Endodermal cell (in vitro differentiated cells): Measurements from ENCODE around the gene UBA5. TPM values are rescaled to one million over a fixed set of nuclear protein-coding genes. Genes with fewer than 3 reads are reported as not detected.

Experiments used
- DNase-seq: peaks from one replicate; pipeline ENCODE4 v3.0.0-alpha.2; 2017
- H3K27ac ChIP-seq: 2 replicates; pipeline ENCODE4 v1.5.1; 2013; ENCODE audit warnings: mild to moderate bottlenecking, low read depth, low read length, moderate library complexity
- H3K27me3 ChIP-seq: 2 replicates; pipeline ENCODE4 v1.6.1; 2013; ENCODE audit warnings: mild to moderate bottlenecking, low read length, moderate library complexity; ENCODE audit not compliant: insufficient read depth, control insufficient read depth, poor library complexity, severe bottlenecking
- H3K36me3 ChIP-seq: 2 replicates; pipeline ENCODE4 v1.7.0; 2013; ENCODE audit warnings: mild to moderate bottlenecking, low read length, moderate library complexity; ENCODE audit not compliant: control insufficient read depth, insufficient read depth
- H3K4me1 ChIP-seq: one replicate; pipeline ENCODE4 v1.7.0; 2013; ENCODE audit warnings: low read length; ENCODE audit not compliant: control insufficient read depth, insufficient read depth
- H3K4me3 ChIP-seq: 2 replicates; pipeline ENCODE4 v1.5.1; 2013; ENCODE audit warnings: mild to moderate bottlenecking, low read length, moderate library complexity
- H3K9ac ChIP-seq: 2 replicates; pipeline ENCODE4 v1.6.1; 2013; ENCODE audit warnings: mild to moderate bottlenecking, low read length, moderate library complexity; ENCODE audit not compliant: poor library complexity, severe bottlenecking; ENCODE audit errors: extremely low read depth
- H3K9me3 ChIP-seq: 2 replicates; pipeline ENCODE4 v1.6.1; 2013; ENCODE audit warnings: mild to moderate bottlenecking, low read length, moderate library complexity; ENCODE audit not compliant: control insufficient read depth
- H3K27ac Mint-ChIP-seq: 2 replicates; pipeline ENCODE4 v1.8.0; 2020; ENCODE audit warnings: mixed read lengths
- H3K27me3 Mint-ChIP-seq: 2 replicates; pipeline ENCODE4 v1.8.0; 2021; ENCODE audit warnings: mild to moderate bottlenecking, mixed read lengths; ENCODE audit not compliant: insufficient read depth
- H3K36me3 Mint-ChIP-seq: 2 replicates; pipeline ENCODE4 v1.8.0; 2020; ENCODE audit warnings: low read depth, mixed read lengths
- H3K4me1 Mint-ChIP-seq: 2 replicates; pipeline ENCODE4 v1.8.0; 2020; ENCODE audit warnings: mixed read lengths
- H3K4me3 Mint-ChIP-seq: 2 replicates; pipeline ENCODE4 v1.8.0; 2020; ENCODE audit warnings: mild to moderate bottlenecking, moderate library complexity, mixed read lengths
- H3K9me3 Mint-ChIP-seq: 2 replicates; pipeline ENCODE4 v1.8.0; 2020; ENCODE audit warnings: mild to moderate bottlenecking, mixed read lengths
- WGBS, 2 experiments: methylation state at CpG; one replicate each; pipeline versions ENCODE4 v1.1.5 to v1.1.7; 2013; ENCODE audit warnings: missing lambda C conversion rate in 2 of 2, mixed read lengths in 1 of 2; ENCODE audit not compliant: insufficient coverage in 1 of 2, insufficient read length in 1 of 2; 5-methylcytosine and 5-hydroxymethylcytosine counted together
- total RNA-seq, 2 donors: library from RNA; stranded (reverse); fragmentation: NEBNext Ultra II Directional in 1 of 2; extraction: Animal tissue kit (Norgen Biotek cat#: 25700) in 1 of 2; gene quantifications; 2 replicates in 1 of 2; 3 replicates in 1 of 2; pipeline ENCODE4 v1.2.1, GENCODE V29; 2021
- TF ChIP-seq, protein P1 (sequence below): fragments of 200-600 bp; sonication (generic); conservative IDR thresholded peaks from 2 replicates; pipeline ENCODE4 v1.5.0; 2021; ENCODE audit warnings: antibody characterized with exemption, mild to moderate bottlenecking

Gene UBA5
- total RNA-seq, 2 donors from 2014 or later: 46.1 to 58.4 TPM

DNA sequence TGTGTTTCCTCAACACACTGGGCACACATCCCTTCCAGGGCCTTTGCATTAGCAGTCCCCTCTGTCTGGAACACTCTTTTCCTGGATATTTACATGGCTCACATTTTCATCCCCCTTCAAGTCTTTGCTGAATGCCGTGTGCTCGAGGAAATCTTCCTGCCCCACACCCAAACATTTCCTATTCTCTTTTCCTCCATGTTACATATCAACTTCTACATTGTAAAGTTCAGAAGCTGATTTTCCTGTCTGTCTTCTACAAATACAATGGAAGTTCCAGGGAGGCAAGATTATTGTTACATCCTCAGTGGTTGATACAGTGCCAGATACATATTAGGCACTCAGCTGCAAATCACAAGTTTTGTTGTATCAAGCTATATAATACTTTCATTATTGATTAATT lies 4.7 kb upstream of the UBA5 start:
- H3K27me3 ChIP-seq: no peaks in the 10 kb centered on the region
- H3K9ac ChIP-seq: no peak overlapping the region
- peaks cover 5% of the 10 kb centered on the region for H3K4me1 ChIP-seq
- Mint-ChIP-seq H3K4me1 (peaks cover 16% of the 10 kb centered on the region), H3K9me3 (no peaks in the 10 kb centered on the region), H3K36me3 (no peaks in the 10 kb centered on the region), H3K27me3 (no peaks in the 10 kb centered on the region), H3K4me3 (no peak overlapping the region), H3K27ac (no peak overlapping the region)
- 88 to 100% methylated on average over 2 of the region's 2 CpGs for WGBS, 2 experiments
- H3K4me3 ChIP-seq: no peak overlapping the region
- DNase-seq: no peak
- H3K9me3 ChIP-seq: no peaks in the 10 kb centered on the region
- H3K36me3 ChIP-seq: no peaks in the 10 kb centered on the region
- H3K27ac ChIP-seq: no peak overlapping the region
- TF ChIP-seq, protein P1, sequence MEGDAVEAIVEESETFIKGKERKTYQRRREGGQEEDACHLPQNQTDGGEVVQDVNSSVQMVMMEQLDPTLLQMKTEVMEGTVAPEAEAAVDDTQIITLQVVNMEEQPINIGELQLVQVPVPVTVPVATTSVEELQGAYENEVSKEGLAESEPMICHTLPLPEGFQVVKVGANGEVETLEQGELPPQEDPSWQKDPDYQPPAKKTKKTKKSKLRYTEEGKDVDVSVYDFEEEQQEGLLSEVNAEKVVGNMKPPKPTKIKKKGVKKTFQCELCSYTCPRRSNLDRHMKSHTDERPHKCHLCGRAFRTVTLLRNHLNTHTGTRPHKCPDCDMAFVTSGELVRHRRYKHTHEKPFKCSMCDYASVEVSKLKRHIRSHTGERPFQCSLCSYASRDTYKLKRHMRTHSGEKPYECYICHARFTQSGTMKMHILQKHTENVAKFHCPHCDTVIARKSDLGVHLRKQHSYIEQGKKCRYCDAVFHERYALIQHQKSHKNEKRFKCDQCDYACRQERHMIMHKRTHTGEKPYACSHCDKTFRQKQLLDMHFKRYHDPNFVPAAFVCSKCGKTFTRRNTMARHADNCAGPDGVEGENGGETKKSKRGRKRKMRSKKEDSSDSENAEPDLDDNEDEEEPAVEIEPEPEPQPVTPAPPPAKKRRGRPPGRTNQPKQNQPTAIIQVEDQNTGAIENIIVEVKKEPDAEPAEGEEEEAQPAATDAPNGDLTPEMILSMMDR: no peak

DNA sequence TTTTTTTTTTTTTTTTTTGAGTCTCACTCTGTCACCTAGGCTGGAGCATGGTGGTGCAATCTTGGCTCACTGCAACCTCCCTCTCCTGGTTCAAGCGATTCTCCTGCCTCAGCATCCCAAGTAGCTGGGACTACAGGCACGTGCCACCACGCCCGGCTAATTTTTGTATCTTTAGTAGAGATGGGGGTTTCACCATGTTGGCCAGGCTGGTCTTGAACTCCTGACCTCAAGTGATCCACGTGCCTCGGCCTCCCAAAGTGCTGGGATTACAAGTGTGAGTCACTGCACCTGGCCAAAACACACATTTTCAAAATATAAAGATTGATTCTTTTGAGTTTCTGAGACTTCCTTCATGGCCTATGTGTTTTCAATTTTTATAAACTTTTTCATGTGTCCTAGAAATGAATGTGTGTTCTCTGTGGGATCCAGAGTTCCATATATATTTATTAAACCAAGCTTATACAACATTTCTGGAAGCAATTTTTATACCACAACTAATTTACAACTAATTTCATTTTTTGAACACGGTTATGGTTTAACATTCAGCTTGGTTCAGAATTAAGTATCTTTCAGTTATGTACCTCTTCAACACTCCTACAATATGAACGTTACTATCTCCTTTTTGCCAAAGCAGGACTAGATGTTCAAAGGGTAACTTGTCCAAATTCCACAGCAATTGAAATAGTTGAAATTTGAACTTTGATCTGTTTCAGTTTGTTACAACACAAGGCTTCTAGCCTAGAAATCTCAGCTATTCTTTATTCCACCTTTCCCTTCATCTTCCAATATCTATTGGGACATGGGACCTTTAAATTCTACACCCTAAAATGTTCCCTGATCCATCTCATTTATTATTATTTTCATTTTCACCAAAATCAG lies 2.0 kb upstream of the UBA5 start:
- Histone ChIP-seq H3K9me3 (no peaks in the 10 kb centered on the region), H3K27me3 (no peaks in the 10 kb centered on the region), H3K4me3 (peak overlapping the region; percentile 97), H3K27ac (no peak overlapping the region), H3K9ac (no peak overlapping the region), H3K36me3 (no peaks in the 10 kb centered on the region), H3K4me1 (peaks cover 12% of the 10 kb centered on the region)
- peaks cover 30% of the 10 kb centered on the region for H3K4me1 Mint-ChIP-seq
- H3K27ac Mint-ChIP-seq: no peak overlapping the region
- no peak for DNase-seq
- H3K9me3 Mint-ChIP-seq: no peaks in the 10 kb centered on the region
- TF ChIP-seq, protein P1: no peak
- H3K4me3 Mint-ChIP-seq: peak overlapping the region; percentile 95
- no peaks in the 10 kb centered on the region for H3K27me3 Mint-ChIP-seq
- WGBS, 2 experiments: 96 to 100% methylated on average over 4 to 8 of the region's 8 CpGs
- no peaks in the 10 kb centered on the region for H3K36me3 Mint-ChIP-seq

DNA sequence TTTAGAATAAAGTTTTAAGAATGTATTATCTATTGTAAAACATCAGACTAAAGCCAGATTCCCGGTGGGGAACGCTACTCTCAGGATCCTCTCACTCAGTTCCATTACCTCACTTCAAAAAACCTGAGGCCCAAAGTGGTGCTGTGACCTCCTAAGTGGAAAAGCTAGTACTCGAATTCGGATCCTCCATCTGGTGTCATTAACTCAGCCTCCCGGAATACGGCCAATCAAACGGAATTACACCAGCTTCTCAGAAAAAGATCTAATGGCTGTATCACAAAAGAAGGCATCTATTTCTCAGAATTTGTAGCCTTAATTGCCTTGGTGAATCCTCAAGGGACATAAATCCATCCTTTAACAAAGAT lies 1.1 kb upstream of the UBA5 start:
- no peaks in the 10 kb centered on the region for H3K9me3 ChIP-seq
- no peak overlapping the region for H3K27ac ChIP-seq
- peaks cover 7% of the 10 kb centered on the region for H3K36me3 ChIP-seq
- H3K27ac Mint-ChIP-seq: peak overlapping the region; percentile 94
- H3K9me3 Mint-ChIP-seq: no peaks in the 10 kb centered on the region
- DNase-seq: no peak
- peak overlapping the region; percentile 97 for H3K4me3 ChIP-seq
- no peaks in the 10 kb centered on the region for H3K27me3 Mint-ChIP-seq
- peaks cover 34% of the 10 kb centered on the region for H3K4me1 Mint-ChIP-seq
- H3K4me1 ChIP-seq: peaks cover 14% of the 10 kb centered on the region
- 22 to 37% methylated on average over 5 to 7 of the region's 7 CpGs for WGBS, 2 experiments
- H3K4me3 Mint-ChIP-seq: peak overlapping the region; percentile 95
- TF ChIP-seq, protein P1: no peak
- H3K27me3 ChIP-seq: no peaks in the 10 kb centered on the region
- H3K9ac ChIP-seq: no peak overlapping the region
- H3K36me3 Mint-ChIP-seq: no peaks in the 10 kb centered on the region
